GM23338 (cell line): ENCODE data around the gene CDKN1C. TPM values are rescaled to one million over a fixed set of nuclear protein-coding genes. Genes with fewer than 3 reads are reported as not detected.

Source experiments
- ATAC-seq: fragments of 200-7000 bp; cut with Tn5 transposase; 3 replicates; pipeline ENCODE4 v1.9.1; 2020
- DNase-seq: peaks from one replicate; pipeline ENCODE4 v3.0.0-alpha.2; 2015; ENCODE audit warnings: low spot score
- H2AFZ ChIP-seq: fragments of 200-600 bp; sonication (generic); 2 replicates; pipeline ENCODE4 v1.8.0; 2016; ENCODE audit warnings: antibody characterized with exemption, mild to moderate bottlenecking, moderate library complexity
- H3F3A ChIP-seq: fragments of 200-600 bp; sonication (generic); replicated peaks from 2 replicates; pipeline ENCODE4 v1.8.0; 2017; ENCODE audit warnings: antibody characterized with exemption, mixed run types, low read depth
- H3K27ac ChIP-seq: fragments of 200-600 bp; sonication (generic); 2 replicates; pipeline ENCODE4 v1.6.1; 2016; ENCODE audit warnings: low read depth
- H3K27me3 ChIP-seq: fragments of 200-600 bp; sonication (generic); 2 replicates; pipeline ENCODE4 v1.8.0; 2016; ENCODE audit warnings: mild to moderate bottlenecking, mixed run types, moderate library complexity; ENCODE audit not compliant: insufficient read depth
- H3K36me3 ChIP-seq: fragments of 200-600 bp; sonication (generic); 2 replicates; pipeline ENCODE4 v1.8.0; 2016; ENCODE audit warnings: mild to moderate bottlenecking; ENCODE audit not compliant: insufficient read depth
- H3K4me1 ChIP-seq: fragments of 200-600 bp; sonication (generic); 2 replicates; pipeline ENCODE4 v1.8.0; 2016; ENCODE audit warnings: mild to moderate bottlenecking, moderate library complexity; ENCODE audit not compliant: insufficient read depth
- H3K4me2 ChIP-seq: fragments of 200-600 bp; sonication (generic); 2 replicates; pipeline ENCODE4 v1.7.1; 2017; ENCODE audit warnings: mixed run types
- H3K4me3 ChIP-seq: fragments of 200-600 bp; sonication (generic); 2 replicates; pipeline ENCODE4 v1.6.1; 2016; ENCODE audit warnings: mixed run types
- H3K79me2 ChIP-seq: fragments of 200-600 bp; sonication (generic); replicated peaks from 2 replicates; pipeline ENCODE4 v1.8.0; 2017; ENCODE audit warnings: mild to moderate bottlenecking; ENCODE audit not compliant: insufficient read depth
- H3K9me2 ChIP-seq: fragments of 200-600 bp; sonication (generic); 2 replicates; pipeline ENCODE4 v1.8.0; 2017; ENCODE audit not compliant: insufficient read depth
- H4K20me1 ChIP-seq: fragments of 200-600 bp; sonication (generic); replicated peaks from 2 replicates; pipeline ENCODE4 v1.8.0; 2017; ENCODE audit warnings: mild to moderate bottlenecking; ENCODE audit not compliant: insufficient read depth
- H3K27ac Mint-ChIP-seq: 2 replicates; pipeline ENCODE4 v1.8.0; 2020; ENCODE audit warnings: inconsistent platforms, mild to moderate bottlenecking, moderate library complexity, mixed read lengths
- H3K27me3 Mint-ChIP-seq: 3 replicates; pipeline ENCODE4 v1.8.0; 2022; ENCODE audit warnings: low read depth, mild to moderate bottlenecking, moderate library complexity, mixed read lengths, inconsistent platforms; ENCODE audit not compliant: insufficient read depth, poor library complexity
- H3K36me3 Mint-ChIP-seq: 3 replicates; pipeline ENCODE4 v1.8.0; 2021; ENCODE audit warnings: low read depth, mild to moderate bottlenecking, inconsistent platforms, moderate library complexity, mixed read lengths
- H3K4me1 Mint-ChIP-seq: 3 replicates; pipeline ENCODE4 v1.8.0; 2020; ENCODE audit warnings: mild to moderate bottlenecking, inconsistent platforms, mixed read lengths
- H3K4me3 Mint-ChIP-seq: 3 replicates; pipeline ENCODE4 v1.8.0; 2021; ENCODE audit warnings: moderate library complexity, mild to moderate bottlenecking, inconsistent platforms, mixed read lengths
- H3K9me3 Mint-ChIP-seq: 3 replicates; pipeline ENCODE4 v1.8.0; 2020; ENCODE audit warnings: moderate library complexity, mild to moderate bottlenecking, inconsistent platforms, mixed read lengths
- CREB1 ChIP-seq: fragments of 250-450 bp; sonication (Bioruptor Pico); IDR thresholded peaks from 2 replicates; pipeline ENCODE4 v1.5.0; 2020; ENCODE audit warnings: low read depth, mild to moderate bottlenecking, moderate library complexity
- EZH2 ChIP-seq: fragments of 200-600 bp; sonication (generic); IDR thresholded peaks from one replicate; pipeline ENCODE4 v1.8.0; 2017; ENCODE audit warnings: antibody characterized with exemption, mild to moderate bottlenecking, low read depth; ENCODE audit not compliant: unreplicated experiment
- JUNB ChIP-seq: IDR thresholded peaks from one replicate; pipeline ENCODE4 v1.6.1; 2016; ENCODE audit warnings: antibody characterized with exemption; ENCODE audit not compliant: unreplicated experiment
- NANOG ChIP-seq: IDR thresholded peaks from 2 replicates; pipeline ENCODE4 v1.6.1; 2016; ENCODE audit warnings: antibody characterized with exemption, borderline replicate concordance
- POLR2AphosphoS5 ChIP-seq: IDR thresholded peaks from 2 replicates; pipeline ENCODE4 v1.6.1; 2016; ENCODE audit warnings: antibody characterized with exemption, low read depth
- ZNF114 ChIP-seq: fragments of 250-450 bp; sonication (Bioruptor Pico); IDR thresholded peaks from 2 replicates; pipeline ENCODE4 v1.5.0; 2020; ENCODE audit warnings: mild to moderate bottlenecking, moderate library complexity
- ZNF331 ChIP-seq: fragments of 250-450 bp; sonication (Bioruptor Pico); IDR thresholded peaks from 2 replicates; pipeline ENCODE4 v1.5.0; 2020; ENCODE audit warnings: low read depth, mild to moderate bottlenecking, moderate library complexity
- ZNF462 ChIP-seq: fragments of 250-450 bp; sonication (Bioruptor Pico); IDR thresholded peaks from 2 replicates; pipeline ENCODE4 v1.5.0; 2020; ENCODE audit warnings: mild to moderate bottlenecking, moderate library complexity
- polyA plus RNA-seq: library from polyadenylated mRNA; unstranded; fragments of >200 nt; fragmentation: Nextera tagmentation; extraction: Ambion mirVana; gene quantifications from 2 replicates; pipeline ENCODE4 v1.2.1, GENCODE V29; 2016
- total RNA-seq: library from RNA; depleted of rRNA; stranded (reverse); fragments of >200 nt; shearing (Covaris generic); gene quantifications from 2 replicates; pipeline ENCODE4 v1.2.3, GENCODE V29; 2014
- TF ChIP-seq, protein P1 (sequence below): IDR thresholded peaks from 2 replicates; pipeline ENCODE4 v1.6.1; 2016; ENCODE audit warnings: antibody characterized with exemption
- TF ChIP-seq, protein P2 (sequence below), 2 experiments: fragments of 200-600 bp in 1 of 2; sonication (generic) in 1 of 2; conservative IDR thresholded peaks; 2 replicates each; pipeline versions ENCODE4 v1.5.1 to v1.6.1; 2016 to 2017; ENCODE audit warnings: antibody characterized with exemption in 2 of 2, low read depth in 2 of 2, mild to moderate bottlenecking in 2 of 2, moderate library complexity in 1 of 2

The CDKN1C gene
- total and polyA plus RNA-seq, 2 experiments from 2014 or later, result 19.3 to 23.5 TPM

DNA sequence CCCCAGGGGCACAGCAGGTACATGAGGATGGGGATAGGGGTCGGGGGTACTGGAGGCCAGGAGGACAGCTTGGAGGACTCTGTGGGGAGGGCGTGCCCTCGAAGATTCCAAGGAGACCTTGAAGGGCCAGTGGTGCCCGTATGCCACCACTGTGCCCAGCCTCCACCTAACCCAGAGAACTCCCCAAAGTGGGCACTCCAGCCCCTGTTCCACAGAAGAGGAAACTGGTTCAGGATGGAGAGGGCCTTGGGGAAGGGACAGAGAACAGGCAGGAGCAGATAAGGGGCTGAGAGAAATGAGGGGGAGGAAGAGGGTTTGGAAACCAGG is 45.8 kb upstream of the CDKN1C start:
- no peaks in the 10 kb centered on the region for H3K36me3 ChIP-seq
- H3K4me1 Mint-ChIP-seq, result peaks cover 13% of the 10 kb centered on the region; the same call in 1 of the 3 replicates
- no peak overlapping the region for H3K4me3 Mint-ChIP-seq
- no peaks in the 10 kb centered on the region for H3K79me2 ChIP-seq
- H3K27ac Mint-ChIP-seq, result no peak overlapping the region
- H3K4me2 ChIP-seq, result no peak overlapping the region
- peaks cover 48% of the 10 kb centered on the region for H3K27me3 Mint-ChIP-seq
- no peak overlapping the region for H3K4me3 ChIP-seq
- peaks cover 10% of the 10 kb centered on the region; the same call in 1 of the 2 replicates for H3K4me1 ChIP-seq
- no peak for ATAC-seq
- peaks cover 9% of the 10 kb centered on the region; the same call in 2 of the 3 replicates for H3K9me3 Mint-ChIP-seq
- no peak for DNase-seq
- peaks cover 6% of the 10 kb centered on the region; the same call in 1 of the 2 replicates for H3F3A ChIP-seq
- 0 out of 2 replicates have a peak, but pooled peaks cover 4% of the 10 kb centered on the region for H4K20me1 ChIP-seq
- peaks cover 41% of the 10 kb centered on the region for H3K27me3 ChIP-seq
- H3K36me3 Mint-ChIP-seq, result no peaks in the 10 kb centered on the region; the same call in 1 of the 3 replicates
- no peak overlapping the region for H3K27ac ChIP-seq
- no peaks in the 10 kb centered on the region for H3K9me2 ChIP-seq
- TF ChIP-seq EZH2, result no peak
- TF ChIP-seq, protein P1, sequence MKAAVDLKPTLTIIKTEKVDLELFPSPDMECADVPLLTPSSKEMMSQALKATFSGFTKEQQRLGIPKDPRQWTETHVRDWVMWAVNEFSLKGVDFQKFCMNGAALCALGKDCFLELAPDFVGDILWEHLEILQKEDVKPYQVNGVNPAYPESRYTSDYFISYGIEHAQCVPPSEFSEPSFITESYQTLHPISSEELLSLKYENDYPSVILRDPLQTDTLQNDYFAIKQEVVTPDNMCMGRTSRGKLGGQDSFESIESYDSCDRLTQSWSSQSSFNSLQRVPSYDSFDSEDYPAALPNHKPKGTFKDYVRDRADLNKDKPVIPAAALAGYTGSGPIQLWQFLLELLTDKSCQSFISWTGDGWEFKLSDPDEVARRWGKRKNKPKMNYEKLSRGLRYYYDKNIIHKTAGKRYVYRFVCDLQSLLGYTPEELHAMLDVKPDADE, result no peak
- no peak for TF ChIP-seq ZNF331 (CRISPR knock-in tag)
- TF ChIP-seq NANOG, result no peak
- TF ChIP-seq POLR2AphosphoS5, result no peak
- TF ChIP-seq, protein P2, sequence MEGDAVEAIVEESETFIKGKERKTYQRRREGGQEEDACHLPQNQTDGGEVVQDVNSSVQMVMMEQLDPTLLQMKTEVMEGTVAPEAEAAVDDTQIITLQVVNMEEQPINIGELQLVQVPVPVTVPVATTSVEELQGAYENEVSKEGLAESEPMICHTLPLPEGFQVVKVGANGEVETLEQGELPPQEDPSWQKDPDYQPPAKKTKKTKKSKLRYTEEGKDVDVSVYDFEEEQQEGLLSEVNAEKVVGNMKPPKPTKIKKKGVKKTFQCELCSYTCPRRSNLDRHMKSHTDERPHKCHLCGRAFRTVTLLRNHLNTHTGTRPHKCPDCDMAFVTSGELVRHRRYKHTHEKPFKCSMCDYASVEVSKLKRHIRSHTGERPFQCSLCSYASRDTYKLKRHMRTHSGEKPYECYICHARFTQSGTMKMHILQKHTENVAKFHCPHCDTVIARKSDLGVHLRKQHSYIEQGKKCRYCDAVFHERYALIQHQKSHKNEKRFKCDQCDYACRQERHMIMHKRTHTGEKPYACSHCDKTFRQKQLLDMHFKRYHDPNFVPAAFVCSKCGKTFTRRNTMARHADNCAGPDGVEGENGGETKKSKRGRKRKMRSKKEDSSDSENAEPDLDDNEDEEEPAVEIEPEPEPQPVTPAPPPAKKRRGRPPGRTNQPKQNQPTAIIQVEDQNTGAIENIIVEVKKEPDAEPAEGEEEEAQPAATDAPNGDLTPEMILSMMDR (conservative IDR thresholded peaks at IDR 0.05; ENCODE audit: low read depth in 2 of 2), result no peak
- TF ChIP-seq ZNF114 (CRISPR knock-in tag), result no peak
- TF ChIP-seq CREB1 (CRISPR knock-in tag), result no peak
- no peak for TF ChIP-seq ZNF462 (CRISPR knock-in tag)
- TF ChIP-seq JUNB, result no peak
- H2AFZ ChIP-seq, result no peak overlapping the region
